Activated B cell treated with CpG ODN at 0.5 μM for 24 hours (primary cell): ENCODE results near the gene TREX2. TPM values are rescaled to one million over a fixed set of nuclear protein-coding genes. Genes with fewer than 3 reads are reported as not detected.

Experiments
- ATAC-seq: fragments of 200-7000 bp; cut with Tn5 transposase; one replicate; pipeline ENCODE4 v1.10.0; 2021; ENCODE audit warnings: low read depth, mild to moderate bottlenecking, moderate library complexity
- CTCF ChIA-PET: fragments of 350-600 bp; sonication (Branson Sonifier 250); formaldehyde crosslinking; loops from one replicate; lab custom pipeline; 2021; ENCODE audit warnings: antibody characterized with exemption; lab: Charles Lee
- POLR2A ChIA-PET: fragments of 350-600 bp; sonication (Branson Sonifier 250); formaldehyde crosslinking; loops from one replicate; lab custom pipeline; 2021; ENCODE audit warnings: antibody characterized with exemption; lab: Charles Lee
- DNase-seq: peaks from one replicate; pipeline ENCODE4 v3.0.0; 2022
- H3K27ac Mint-ChIP-seq: one replicate; pipeline ENCODE4 v1.8.0; 2020; ENCODE audit warnings: mixed read lengths
- H3K27me3 Mint-ChIP-seq: one replicate; pipeline ENCODE4 v1.8.0; 2021; ENCODE audit warnings: mixed read lengths
- H3K36me3 Mint-ChIP-seq: one replicate; pipeline ENCODE4 v1.8.0; 2021; ENCODE audit warnings: low read depth, mixed read lengths
- H3K4me1 Mint-ChIP-seq: one replicate; pipeline ENCODE4 v1.8.0; 2021; ENCODE audit warnings: mixed read lengths
- H3K4me3 Mint-ChIP-seq: one replicate; pipeline ENCODE4 v1.8.0; 2020; ENCODE audit warnings: mild to moderate bottlenecking, mixed read lengths
- H3K9me3 Mint-ChIP-seq: one replicate; pipeline ENCODE4 v1.8.0; 2020; ENCODE audit warnings: mixed read lengths
- CTCF ChIP-seq: fragments of 200-600 bp; IDR thresholded peaks from one replicate; pipeline ENCODE4 v1.8.0; 2022; ENCODE audit warnings: antibody characterized with exemption, mild to moderate bottlenecking
- intact Hi-C: fragments of 100-400 bp; cut with micrococcal nuclease; formaldehyde crosslinking; loops from one replicate; pipeline ENCODE4 v1.15.1; 2024
- total RNA-seq: library from RNA; stranded (reverse); gene quantifications from 2 replicates; pipeline ENCODE4 v1.2.3, GENCODE V29; 2022

TREX2 gene
- total RNA-seq, 1 donor from 2014 or later, result 3.2 TPM

DNA sequence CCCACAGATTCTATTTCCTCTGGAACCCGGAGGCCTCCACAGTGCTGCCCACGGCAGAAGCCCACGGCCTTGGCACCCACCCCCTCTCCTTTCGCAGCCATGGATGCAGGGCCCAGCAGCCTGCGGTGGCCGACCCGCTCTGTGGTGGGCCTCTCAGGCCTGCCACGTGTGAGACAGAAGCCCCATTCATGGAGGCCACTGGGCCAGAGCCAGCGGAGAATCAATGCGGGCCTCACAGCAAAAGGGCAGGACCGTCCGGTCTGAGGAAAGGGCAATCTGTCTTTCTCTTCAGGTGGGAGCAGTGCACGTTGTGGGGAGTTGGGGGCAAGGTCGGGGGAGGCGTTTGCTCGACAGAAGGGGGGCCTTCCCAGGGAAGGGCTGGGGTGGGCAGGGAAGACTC is 32.9 kb upstream of the TREX2 start:
- ATAC-seq (no peak), DNase-seq (no peak)
- no peaks in the 10 kb centered on the region for H3K36me3 Mint-ChIP-seq
- H3K27me3 Mint-ChIP-seq, result no peaks in the 10 kb centered on the region
- H3K9me3 Mint-ChIP-seq, result no peaks in the 10 kb centered on the region
- H3K4me3 Mint-ChIP-seq, result no peak overlapping the region
- ChIA-PET CTCF (no interaction called here), POLR2A (no interaction called here)
- peaks cover 5% of the 10 kb centered on the region for H3K4me1 Mint-ChIP-seq
- H3K27ac Mint-ChIP-seq, result no peak overlapping the region
- intact Hi-C loops, result no loop called here
- no peak for TF ChIP-seq CTCF

DNA sequence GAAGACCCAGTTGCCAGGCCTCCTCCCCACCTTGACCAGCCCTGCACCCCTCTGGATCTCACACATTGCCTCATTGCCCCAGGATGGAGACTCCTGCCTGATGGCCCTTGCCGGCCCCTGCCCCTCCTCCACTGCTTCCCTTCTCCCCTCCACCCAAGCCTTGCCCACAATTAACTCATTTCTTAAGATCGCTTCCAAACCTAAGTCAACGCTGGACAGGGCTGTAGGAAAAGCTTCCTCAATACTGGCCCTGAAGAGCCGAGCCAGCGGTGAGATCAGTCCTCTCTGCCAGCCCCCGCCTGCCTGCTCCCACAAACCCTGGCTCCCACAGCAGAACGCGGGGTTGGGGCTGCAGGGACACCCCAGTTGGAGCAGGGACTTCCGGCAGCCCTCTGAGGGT is 32.0 kb upstream of the TREX2 start:
- Mint-ChIP-seq H3K27me3 (no peaks in the 10 kb centered on the region), H3K27ac (no peak overlapping the region), H3K4me1 (peaks cover 5% of the 10 kb centered on the region), H3K9me3 (no peaks in the 10 kb centered on the region), H3K4me3 (no peak overlapping the region), H3K36me3 (no peaks in the 10 kb centered on the region)
- ATAC-seq (no peak), DNase-seq (no peak)
- intact Hi-C loops, result no loop called here
- no peak for TF ChIP-seq CTCF
- CTCF ChIA-PET, result no interaction called here
- POLR2A ChIA-PET, result no interaction called here

DNA sequence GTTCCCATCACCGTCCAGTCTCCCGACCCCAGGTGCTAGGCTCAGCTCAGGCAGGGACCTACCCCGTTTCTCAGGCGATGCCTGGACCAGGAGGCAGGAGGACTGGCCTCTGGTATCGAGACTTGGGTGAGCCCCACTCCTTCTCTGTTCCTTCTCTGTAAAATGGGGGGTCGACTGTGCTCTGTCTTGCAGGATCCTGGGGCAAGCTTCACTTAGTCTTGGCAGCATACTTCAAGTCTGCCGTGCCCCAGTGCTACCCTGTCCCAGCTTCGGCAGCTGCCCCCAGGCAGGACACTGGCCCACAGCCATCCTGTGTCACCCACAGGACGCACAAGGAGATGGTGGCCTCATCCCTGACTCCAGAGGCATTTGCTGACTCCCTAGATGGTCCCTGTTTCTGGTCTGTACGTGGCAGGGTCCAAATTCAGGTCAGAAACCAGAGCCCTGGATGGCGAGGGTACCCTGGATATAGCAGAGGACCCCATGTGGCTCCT is 31.6 kb upstream of the TREX2 start:
- Mint-ChIP-seq H3K27ac (no peak overlapping the region), H3K36me3 (no peaks in the 10 kb centered on the region), H3K4me3 (no peak overlapping the region), H3K9me3 (no peaks in the 10 kb centered on the region), H3K4me1 (peaks cover 5% of the 10 kb centered on the region), H3K27me3 (no peaks in the 10 kb centered on the region)
- ChIA-PET CTCF (no interaction called here), POLR2A (no interaction called here)
- TF ChIP-seq CTCF, result no peak
- ATAC-seq (no peak), DNase-seq (no peak)
- intact Hi-C loops, result no loop called here

- no peak for DNase-seq
- Mint-ChIP-seq H3K4me3 (no peak overlapping the region), H3K36me3 (no peaks in the 10 kb centered on the region), H3K4me1 (peaks cover 5% of the 10 kb centered on the region), H3K27ac (no peak overlapping the region), H3K27me3 (no peaks in the 10 kb centered on the region), H3K9me3 (no peaks in the 10 kb centered on the region)
- POLR2A ChIA-PET, result no interaction called here
- no peak for ATAC-seq
- CTCF ChIA-PET, result no interaction called here
- TF ChIP-seq CTCF, result no peak
- intact Hi-C loops, result no loop called here
Measured at GRCh38 chrX:153476666-153477363, 31.0 kb upstream of the TREX2 start.

GRCh38 chrX:153475751-153476281 is 30.0 kb upstream of the TREX2 start:
- no peak for TF ChIP-seq CTCF
- POLR2A ChIA-PET, result no interaction called here
- Mint-ChIP-seq H3K27ac (no peak overlapping the region), H3K27me3 (no peaks in the 10 kb centered on the region), H3K4me1 (peaks cover 9% of the 10 kb centered on the region), H3K9me3 (no peaks in the 10 kb centered on the region), H3K36me3 (no peaks in the 10 kb centered on the region), H3K4me3 (no peak overlapping the region)
- CTCF ChIA-PET, result no interaction called here
- intact Hi-C loops, result no loop called here
- no peak for ATAC-seq
- no peak for DNase-seq
